NB4 (cell line): ENCODE measurements around the gene USF2.

Source experiments
- CTCF ChIP-seq: IDR thresholded peaks from one replicate; pipeline ENCODE4 v1.5.1; 2012; ENCODE audit warnings: low read depth, low read length
- MAX ChIP-seq: IDR thresholded peaks from 2 replicates; pipeline ENCODE4 v1.6.1; 2011; ENCODE audit warnings: low read depth, low read length
- MYC ChIP-seq: IDR thresholded peaks from 2 replicates; pipeline ENCODE4 v1.6.1; 2011; ENCODE audit warnings: low read depth, low read length
- POLR2A ChIP-seq: IDR thresholded peaks from 2 replicates; pipeline ENCODE4 v1.6.1; 2011; ENCODE audit warnings: mild to moderate bottlenecking; ENCODE audit not compliant: insufficient read length; ENCODE audit errors: extremely low read depth

GRCh38 chr19:35264268-35265125 lies 4.3 kb upstream of the USF2 start:
- TF ChIP-seq CTCF, result no peak
- TF ChIP-seq MAX, result no peak
- TF ChIP-seq POLR2A, result no peak
- TF ChIP-seq MYC, result no peak
